NCI-H2227 (cell line): ENCODE measurements around the gene DNAJA3.
"Not testable (repeated sequence)": the region's sequence is repeated elsewhere in the genome, so short reads cannot be mapped to it uniquely, and the experiment has no call there.

Experiments used
- DNase-seq: peaks from one replicate; lab custom pipeline; 2025; ENCODE audit not compliant: unreplicated experiment; lab: John Stamatoyannopoulos, UW

The DNAJA3 gene

GRCh38 chr16:4386951-4387565 lies 38.6 kb upstream of the DNAJA3 start:
- no peak for DNase-seq

GRCh38 chr16:4387781-4388180 lies 37.9 kb upstream of the DNAJA3 start:
- no peak for DNase-seq

- DNase-seq = no peak
These were observed 37.2 kb upstream of the DNAJA3 start for GRCh38 chr16:4388271-4389021.

GRCh38 chr16:4389051-4389955 lies 36.4 kb upstream of the DNAJA3 start:
- no peak for DNase-seq

GRCh38 chr16:4390266-4391260 lies 35.1 kb upstream of the DNAJA3 start:
- no peak for DNase-seq

GRCh38 chr16:4391631-4392381 lies 33.9 kb upstream of the DNAJA3 start:
- peak; percentile 48 for DNase-seq

GRCh38 chr16:4392382-4393239 lies 33.1 kb upstream of the DNAJA3 start:
- peak; percentile 67 for DNase-seq

GRCh38 chr16:4393240-4393600 lies 32.4 kb upstream of the DNAJA3 start:
- no peak for DNase-seq

- DNase-seq = not testable (repeated sequence)
These were observed 31.8 kb upstream of the DNAJA3 start for GRCh38 chr16:4393850-4394249.

GRCh38 chr16:4395055-4395726 lies 30.5 kb upstream of the DNAJA3 start:
- no peak for DNase-seq

- no peak for DNase-seq
These were observed 26.5 kb upstream of the DNAJA3 start for GRCh38 chr16:4399001-4399730.

GRCh38 chr16:4401094-4401501 lies 24.6 kb upstream of the DNAJA3 start:
- no peak for DNase-seq

GRCh38 chr16:4401510-4401909 lies 24.2 kb upstream of the DNAJA3 start:
- no peak for DNase-seq

- peak; percentile 87 for DNase-seq
These were observed 23.1 kb upstream of the DNAJA3 start for GRCh38 chr16:4402439-4403132.

GRCh38 chr16:4403133-4403949 lies 22.3 kb upstream of the DNAJA3 start:
- DNase-seq = no peak

- peak; percentile 56 for DNase-seq
These were observed 21.3 kb upstream of the DNAJA3 start for GRCh38 chr16:4404247-4404966.
